GM12892 (cell line): ENCODE results near the gene TCF12.

Source experiments
- POLR2A ChIP-seq: IDR thresholded peaks from 2 replicates; pipeline ENCODE4 v1.6.1; 2011; ENCODE audit warnings: low read depth, low read length, control low read depth
- POLR2AphosphoS5 ChIP-seq: IDR thresholded peaks from 2 replicates; pipeline ENCODE4 v1.6.1; 2011; ENCODE audit warnings: low read depth, low read length, control low read depth

- TF ChIP-seq POLR2A (no peak), POLR2AphosphoS5 (no peak)
Observed at GRCh38 chr15:56972426-56972825, 54.0 kb downstream of the TCF12 start.
